Measurements from ENCODE around the gene ODAD3.
"Not testable (repeated sequence)": the region's sequence is repeated elsewhere in the genome, so short reads cannot be mapped to it uniquely, and the experiment has no call there.

Gene ODAD3

GRCh38 chr19:11410682-11411081 is 24.2 kb downstream of the ODAD3 start:
- Histone ChIP-seq H3K27me3 (peaks cover 45% of the 10 kb centered on the region), H3K9me3 (no peaks in the 10 kb centered on the region), H3K4me3 (ENCODE audit: low read depth in 1 of 2, low read length in 1 of 2) (no peak overlapping the region), H3K36me3 (no peaks in the 10 kb centered on the region), H3K4me1 (ENCODE audit: control insufficient read depth in 1 of 2, insufficient read depth in 1 of 2, low read depth in 1 of 2, low read length in 1 of 2) (peaks cover 19 to 20% of the 10 kb centered on the region in 2 experiments), H3K27ac (no peak overlapping the region)
- no peak for TF ChIP-seq CTCF (IDR thresholded peaks at IDR 0.05)

GRCh38 chr19:11408591-11408990 is 26.3 kb downstream of the ODAD3 start:
- Histone ChIP-seq H3K27ac (no peak overlapping the region), H3K4me1 (ENCODE audit: control insufficient read depth in 1 of 2, insufficient read depth in 1 of 2, low read depth in 1 of 2, low read length in 1 of 2) (peaks cover 19 to 20% of the 10 kb centered on the region in 2 experiments), H3K27me3 (peaks cover 41% of the 10 kb centered on the region), H3K9me3 (no peaks in the 10 kb centered on the region), H3K36me3 (no peaks in the 10 kb centered on the region), H3K4me3 (ENCODE audit: low read depth in 1 of 2, low read length in 1 of 2) (no peak overlapping the region)
- TF ChIP-seq CTCF (IDR thresholded peaks at IDR 0.05): no peak

- Histone ChIP-seq H3K4me3 (ENCODE audit: low read depth in 1 of 2, low read length in 1 of 2) (peak overlapping the region; percentile 45 to 52), H3K27ac (peak overlapping the region; percentile 79), H3K27me3 (peaks cover 38% of the 10 kb centered on the region), H3K4me1 (ENCODE audit: control insufficient read depth in 1 of 2, insufficient read depth in 1 of 2, low read depth in 1 of 2, low read length in 1 of 2) (peaks cover 19 to 20% of the 10 kb centered on the region in 2 experiments)
- H3K36me3 ChIP-seq, H3K9me3 ChIP-seq: not testable (repeated sequence)
Measured at GRCh38 chr19:11406703-11407236, 28.2 kb downstream of the ODAD3 start.

GRCh38 chr19:11405846-11406643 is 28.9 kb downstream of the ODAD3 start:
- Histone ChIP-seq H3K27ac (peak overlapping the region; percentile 79), H3K36me3 (no peaks in the 10 kb centered on the region), H3K9me3 (no peaks in the 10 kb centered on the region), H3K27me3 (peaks cover 31% of the 10 kb centered on the region), H3K4me3 (ENCODE audit: low read depth in 1 of 2, low read length in 1 of 2) (peak overlapping the region; percentile 45 to 52), H3K4me1 (ENCODE audit: control insufficient read depth in 1 of 2, insufficient read depth in 1 of 2, low read depth in 1 of 2, low read length in 1 of 2) (peaks cover 19 to 20% of the 10 kb centered on the region in 2 experiments)
- TF ChIP-seq CTCF (IDR thresholded peaks at IDR 0.05): peak; percentile 60

- no peak for TF ChIP-seq CTCF (IDR thresholded peaks at IDR 0.05)
- H3K27ac ChIP-seq: no peak overlapping the region
- H3K36me3 ChIP-seq: no peaks in the 10 kb centered on the region
- H3K27me3 ChIP-seq: peaks cover 33% of the 10 kb centered on the region
- H3K4me3 ChIP-seq (ENCODE audit: low read depth in 1 of 2, low read length in 1 of 2): no peak overlapping the region
- no peaks in the 10 kb centered on the region for H3K9me3 ChIP-seq
- peaks cover 19 to 20% of the 10 kb centered on the region in 2 experiments for H3K4me1 ChIP-seq (ENCODE audit: control insufficient read depth in 1 of 2, insufficient read depth in 1 of 2, low read depth in 1 of 2, low read length in 1 of 2)
Measured at GRCh38 chr19:11404588-11405222, 30.2 kb downstream of the ODAD3 start.
